ENCODE measurements around the gene SULT1B1. TPM values are rescaled to one million over a fixed set of nuclear protein-coding genes. Genes with fewer than 3 reads are reported as not detected.

SULT1B1 gene
- total and polyA plus RNA-seq, 2 donors (not counting 3 experiments of a cell fraction or from before 2014, with no cell fraction given) = 45.0 to 59.5 TPM

GRCh38 chr4:69731241-69731640, 29.2 kb downstream of the SULT1B1 start:
- no peaks in the 10 kb centered on the region for H4K20me1 ChIP-seq (replicated peaks; ENCODE audit: control insufficient read depth, extremely low read depth, insufficient read depth, low read length)
- peak overlapping the region; percentile 94 for H3K27ac ChIP-seq (ENCODE audit: insufficient read depth, low read depth, low read length)
- no peaks in the 10 kb centered on the region for H3K9me1 ChIP-seq (replicated peaks; ENCODE audit: control insufficient read depth, extremely low read depth, insufficient read depth, low read length)
- DNase-seq (ENCODE audit: low read depth, low spot score) = peak; percentile 30
- no peaks in the 10 kb centered on the region for H3K27me3 ChIP-seq (ENCODE audit: control insufficient read depth in 2 of 2, insufficient read depth in 2 of 2, low read length in 2 of 2)
- H3K9ac ChIP-seq (replicated peaks; ENCODE audit: extremely low read depth, insufficient read depth, low read length) = no peak overlapping the region
- ChIA-PET POLR2A (no interaction called here), CTCF (no interaction called here)
- peaks cover 57% of the 10 kb centered on the region for H3K4me1 ChIP-seq (ENCODE audit: control insufficient read depth, extremely low read depth, insufficient read depth, low read length)
- intact Hi-C loops (cut with micrococcal nuclease) = no loop called here
- H3K4me3 ChIP-seq (replicated peaks in 1 of 3; ENCODE audit: insufficient read depth in 1 of 3, low read depth in 1 of 3, low read length in 3 of 3) = no peak overlapping the region
- H2AFZ ChIP-seq (ENCODE audit: low read depth, low read length) = peak overlapping the region; percentile 37
- no TSS peak for BruUV-seq (replicated peaks)
- no peak for FAIRE-seq
- no peaks in the 10 kb centered on the region for H3K79me2 ChIP-seq (ENCODE audit: control insufficient read depth, insufficient read depth, low read length)
- peaks cover 0 to 9% of the 10 kb centered on the region in 2 experiments for H3K36me3 ChIP-seq (ENCODE audit: control insufficient read depth in 2 of 2, extremely low read depth in 1 of 2, insufficient read depth in 2 of 2, low read length in 2 of 2)
- dilution Hi-C loops (cut with MboI; ENCODE audit: extremely low pct_ligation_motif_present, low sequenced_read_pairs) = no loop called here
- TF ChIP-seq GATA2 (IDR thresholded peaks at IDR 0.05; ENCODE audit: insufficient read depth, insufficient read length, low read depth, low read length) (no peak), POLR2AphosphoS5 (IDR thresholded peaks at IDR 0.05; ENCODE audit: insufficient read depth, low read depth, low read length) (no peak), CTCF (IDR thresholded peaks at IDR 0.05; ENCODE audit: extremely low read depth in 1 of 2, insufficient read depth in 1 of 2, low read depth in 1 of 2, low read length in 2 of 2) (no peak), EZH2 (IDR thresholded peaks at IDR 0.05; ENCODE audit: borderline replicate concordance, low read depth, low read length, severe bottlenecking) (no peak), MAX (IDR thresholded peaks at IDR 0.05; ENCODE audit: insufficient read depth, insufficient read length) (no peak), FOS (IDR thresholded peaks at IDR 0.05; ENCODE audit: borderline replicate concordance, insufficient read depth, low read length) (no peak), POLR2A (IDR thresholded peaks at IDR 0.05; ENCODE audit: low read depth, low read length) (no peak), MYC (IDR thresholded peaks at IDR 0.05; ENCODE audit: low read depth, low read length) (no peak), JUN (IDR thresholded peaks at IDR 0.05; ENCODE audit: borderline replicate concordance, insufficient read depth, insufficient read length, low read depth) (no peak)
- no peak overlapping the region for H3K4me2 ChIP-seq (ENCODE audit: insufficient read depth, low read length)
- no peaks in the 10 kb centered on the region for H3K9me3 ChIP-seq (replicated peaks; ENCODE audit: control insufficient read depth, insufficient read depth, low read length)

Measured in endothelial cell of umbilical vein (primary cell).